HEK293 (cell line): ENCODE measurements around the gene PLEKHG5.

Experiments
- AEBP2 ChIP-seq: fragments of 450-650 bp; formaldehyde crosslinking; IDR thresholded peaks from 2 replicates; pipeline ENCODE4 v1.5.1; 2016; ENCODE audit warnings: missing biosample characterization, missing genetic modification characterization, borderline replicate concordance
- BCL11A ChIP-seq: fragments of 450-650 bp; formaldehyde crosslinking; IDR thresholded peaks from 2 replicates; pipeline ENCODE4 v1.5.1; 2016; ENCODE audit warnings: low read depth, missing biosample characterization, missing genetic modification characterization
- EGR2 ChIP-seq: fragments of 450-650 bp; formaldehyde crosslinking; IDR thresholded peaks from 2 replicates; pipeline ENCODE4 v1.5.1; 2016; ENCODE audit warnings: low read depth, missing biosample characterization, missing genetic modification characterization
- GLIS1 ChIP-seq: fragments of 450-650 bp; formaldehyde crosslinking; IDR thresholded peaks from 2 replicates; pipeline ENCODE4 v1.5.1; 2016; ENCODE audit warnings: missing biosample characterization, missing genetic modification characterization
- GLIS2 ChIP-seq: fragments of 450-650 bp; formaldehyde crosslinking; IDR thresholded peaks from 2 replicates; pipeline ENCODE4 v1.5.1; 2016; ENCODE audit warnings: missing biosample characterization, missing genetic modification characterization
- INSM2 ChIP-seq: fragments of 450-650 bp; formaldehyde crosslinking; IDR thresholded peaks from 2 replicates; pipeline ENCODE4 v1.5.1; 2016; ENCODE audit warnings: missing biosample characterization, missing genetic modification characterization
- KLF8 ChIP-seq: fragments of 450-650 bp; formaldehyde crosslinking; IDR thresholded peaks from 2 replicates; pipeline ENCODE4 v1.5.1; 2016; ENCODE audit warnings: missing biosample characterization, missing genetic modification characterization
- MZF1 ChIP-seq: fragments of 450-650 bp; formaldehyde crosslinking; IDR thresholded peaks from 2 replicates; pipeline ENCODE4 v1.5.1; 2017; ENCODE audit warnings: missing biosample characterization, missing genetic modification characterization, borderline replicate concordance
- SP2 ChIP-seq: fragments of 450-650 bp; formaldehyde crosslinking; IDR thresholded peaks from 2 replicates; pipeline ENCODE4 v1.5.1; 2016; ENCODE audit warnings: missing biosample characterization, missing genetic modification characterization
- SP7 ChIP-seq: fragments of 450-650 bp; formaldehyde crosslinking; IDR thresholded peaks from 2 replicates; pipeline ENCODE4 v1.5.1; 2016; ENCODE audit warnings: missing biosample characterization, missing genetic modification characterization
- TCF7L2 ChIP-seq: IDR thresholded peaks from 2 replicates; pipeline ENCODE4 v1.6.1; 2011; ENCODE audit warnings: low read depth, mild to moderate bottlenecking, inconsistent platforms, low read length, moderate library complexity, borderline replicate concordance
- WT1 ChIP-seq: fragments of 450-650 bp; formaldehyde crosslinking; IDR thresholded peaks from 2 replicates; pipeline ENCODE4 v1.5.1; 2016; ENCODE audit warnings: missing biosample characterization, missing genetic modification characterization
- ZBTB20 ChIP-seq: fragments of 450-650 bp; formaldehyde crosslinking; IDR thresholded peaks from 2 replicates; pipeline ENCODE4 v1.5.1; 2016; ENCODE audit warnings: missing biosample characterization, missing genetic modification characterization
- ZBTB21 ChIP-seq: fragments of 450-650 bp; formaldehyde crosslinking; IDR thresholded peaks from 2 replicates; pipeline ENCODE4 v1.5.1; 2017; ENCODE audit warnings: missing biosample characterization, missing genetic modification characterization
- ZBTB48 ChIP-seq: fragments of 450-650 bp; formaldehyde crosslinking; IDR thresholded peaks from 2 replicates; pipeline ENCODE4 v1.5.1; 2016; ENCODE audit warnings: missing biosample characterization, missing genetic modification characterization
- ZBTB6 ChIP-seq: fragments of 450-650 bp; formaldehyde crosslinking; IDR thresholded peaks from 2 replicates; pipeline ENCODE4 v1.5.1; 2017; ENCODE audit warnings: missing biosample characterization, missing genetic modification characterization
- ZEB2 ChIP-seq: fragments of 450-650 bp; formaldehyde crosslinking; IDR thresholded peaks from 2 replicates; pipeline ENCODE4 v1.5.1; 2016; ENCODE audit warnings: missing biosample characterization, missing genetic modification characterization
- ZNF280D ChIP-seq: fragments of 450-650 bp; formaldehyde crosslinking; IDR thresholded peaks from 2 replicates; pipeline ENCODE4 v1.5.1; 2016; ENCODE audit warnings: missing biosample characterization, missing genetic modification characterization
- ZNF302 ChIP-seq: fragments of 450-650 bp; formaldehyde crosslinking; IDR thresholded peaks from 2 replicates; pipeline ENCODE4 v1.5.1; 2016; ENCODE audit warnings: missing biosample characterization, missing genetic modification characterization, low read depth
- ZNF366 ChIP-seq: fragments of 450-650 bp; formaldehyde crosslinking; conservative IDR thresholded peaks from 2 replicates; pipeline ENCODE4 v1.5.1; 2016; ENCODE audit warnings: missing biosample characterization, missing genetic modification characterization
- ZNF398 ChIP-seq: fragments of 450-650 bp; formaldehyde crosslinking; IDR thresholded peaks from 2 replicates; pipeline ENCODE4 v1.5.1; 2017; ENCODE audit warnings: missing biosample characterization, missing genetic modification characterization
- ZNF423 ChIP-seq: fragments of 450-650 bp; formaldehyde crosslinking; IDR thresholded peaks from 2 replicates; pipeline ENCODE4 v1.5.1; 2016; ENCODE audit warnings: missing biosample characterization, missing genetic modification characterization
- ZNF514 ChIP-seq: fragments of 450-650 bp; formaldehyde crosslinking; IDR thresholded peaks from 2 replicates; pipeline ENCODE4 v1.5.1; 2016; ENCODE audit warnings: missing biosample characterization, missing genetic modification characterization
- ZNF558 ChIP-seq: fragments of 450-650 bp; formaldehyde crosslinking; IDR thresholded peaks from 2 replicates; pipeline ENCODE4 v1.5.1; 2016; ENCODE audit warnings: missing biosample characterization, missing genetic modification characterization
- ZNF600 ChIP-seq: fragments of 450-650 bp; formaldehyde crosslinking; IDR thresholded peaks from 2 replicates; pipeline ENCODE4 v1.5.1; 2016; ENCODE audit warnings: missing biosample characterization, missing genetic modification characterization
- ZNF621 ChIP-seq: fragments of 450-650 bp; formaldehyde crosslinking; IDR thresholded peaks from 2 replicates; pipeline ENCODE4 v1.5.1; 2017; ENCODE audit warnings: missing biosample characterization, missing genetic modification characterization
- ZNF768 ChIP-seq: fragments of 450-650 bp; formaldehyde crosslinking; IDR thresholded peaks from 2 replicates; pipeline ENCODE4 v1.5.1; 2018; ENCODE audit warnings: missing biosample characterization, mild to moderate bottlenecking, missing genetic modification characterization
- ZNF791 ChIP-seq: fragments of 450-650 bp; formaldehyde crosslinking; IDR thresholded peaks from 2 replicates; pipeline ENCODE4 v1.5.1; 2016; ENCODE audit warnings: missing biosample characterization, missing genetic modification characterization

The PLEKHG5 gene

DNA sequence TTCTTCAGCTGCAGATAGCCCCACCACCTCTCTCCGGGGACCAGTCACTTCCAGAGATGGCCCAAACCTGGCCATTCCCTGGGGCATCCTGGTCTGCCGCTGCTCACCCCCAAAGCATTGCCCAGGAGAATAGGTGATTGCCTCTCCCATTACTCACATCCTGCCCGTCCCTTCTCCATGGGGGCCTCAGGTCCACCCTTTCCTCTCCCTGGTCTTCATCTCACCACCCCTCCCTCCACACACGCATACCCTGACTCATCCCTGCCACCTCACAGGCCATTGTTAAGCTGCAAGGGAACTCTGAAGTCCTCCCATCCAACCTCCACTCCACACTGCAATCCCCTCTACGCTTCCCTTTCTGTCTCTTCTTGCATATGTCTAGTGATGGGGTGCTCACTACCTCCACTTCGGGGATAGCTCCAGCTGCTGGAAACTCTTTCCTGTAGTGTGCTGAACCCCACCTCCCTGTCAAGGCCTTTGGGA lies at the start of gene PLEKHG5 (continued):
- no peak for TF ChIP-seq AEBP2
- no peak for TF ChIP-seq ZBTB21 (tag by site-specific recombination)
- TF ChIP-seq ZNF621 (tag by site-specific recombination), result no peak
- TF ChIP-seq KLF8, result peak; percentile 84
- no peak for TF ChIP-seq TCF7L2
- no peak for TF ChIP-seq ZNF558 (tag by site-specific recombination)
- TF ChIP-seq SP2 (tag by site-specific recombination), result peak; percentile 67
- TF ChIP-seq ZNF302 (tag by site-specific recombination), result no peak
- TF ChIP-seq INSM2 (tag by site-specific recombination), result peak; percentile 50; the same call in 1 of the 2 replicates
- 0 out of 2 replicates have a peak, but pooled peaks have one; percentile 52 for TF ChIP-seq MZF1 (tag by site-specific recombination)
- no peak for TF ChIP-seq EGR2 (tag by site-specific recombination)
- peak; percentile 83 for TF ChIP-seq ZNF366 (tag by site-specific recombination)
- peak; percentile 42; the same call in 1 of the 2 replicates for TF ChIP-seq ZNF423 (tag by site-specific recombination)
- peak; percentile 71; the same call in 1 of the 2 replicates for TF ChIP-seq ZBTB20 (tag by site-specific recombination)
- TF ChIP-seq ZNF280D, result no peak
- peak; percentile 94 for TF ChIP-seq ZNF600
- no peak for TF ChIP-seq ZNF514
- peak; percentile 88 for TF ChIP-seq SP7 (tag by site-specific recombination)
- no peak for TF ChIP-seq ZNF768
- peak; percentile 87 for TF ChIP-seq GLIS2 (tag by site-specific recombination)
- TF ChIP-seq ZNF398, result peak; percentile 81
- no peak for TF ChIP-seq ZNF791
- TF ChIP-seq GLIS1 (tag by site-specific recombination), result peak; percentile 82
- TF ChIP-seq BCL11A (tag by site-specific recombination), result peak; percentile 80
- peak; percentile 78 for TF ChIP-seq WT1 (tag by site-specific recombination)
- no peak for TF ChIP-seq ZBTB6 (tag by site-specific recombination)
- TF ChIP-seq ZEB2 (tag by site-specific recombination), result peak; percentile 84
- TF ChIP-seq ZBTB48 (tag by site-specific recombination), result peak; percentile 92
